ENCODE measurements around the gene OSBPL3.

OSBPL3 gene

GRCh38 chr7:24972991-24973390, 7.0 kb downstream of the OSBPL3 start:
- TF ChIP-seq, protein P1, sequence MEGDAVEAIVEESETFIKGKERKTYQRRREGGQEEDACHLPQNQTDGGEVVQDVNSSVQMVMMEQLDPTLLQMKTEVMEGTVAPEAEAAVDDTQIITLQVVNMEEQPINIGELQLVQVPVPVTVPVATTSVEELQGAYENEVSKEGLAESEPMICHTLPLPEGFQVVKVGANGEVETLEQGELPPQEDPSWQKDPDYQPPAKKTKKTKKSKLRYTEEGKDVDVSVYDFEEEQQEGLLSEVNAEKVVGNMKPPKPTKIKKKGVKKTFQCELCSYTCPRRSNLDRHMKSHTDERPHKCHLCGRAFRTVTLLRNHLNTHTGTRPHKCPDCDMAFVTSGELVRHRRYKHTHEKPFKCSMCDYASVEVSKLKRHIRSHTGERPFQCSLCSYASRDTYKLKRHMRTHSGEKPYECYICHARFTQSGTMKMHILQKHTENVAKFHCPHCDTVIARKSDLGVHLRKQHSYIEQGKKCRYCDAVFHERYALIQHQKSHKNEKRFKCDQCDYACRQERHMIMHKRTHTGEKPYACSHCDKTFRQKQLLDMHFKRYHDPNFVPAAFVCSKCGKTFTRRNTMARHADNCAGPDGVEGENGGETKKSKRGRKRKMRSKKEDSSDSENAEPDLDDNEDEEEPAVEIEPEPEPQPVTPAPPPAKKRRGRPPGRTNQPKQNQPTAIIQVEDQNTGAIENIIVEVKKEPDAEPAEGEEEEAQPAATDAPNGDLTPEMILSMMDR (IDR thresholded peaks at IDR 0.05; ENCODE audit: borderline replicate concordance, insufficient read depth, low read depth, low read length) = no peak
- no peak overlapping the region for H3K4me3 ChIP-seq (ENCODE audit: low read depth, low read length)

DNA sequence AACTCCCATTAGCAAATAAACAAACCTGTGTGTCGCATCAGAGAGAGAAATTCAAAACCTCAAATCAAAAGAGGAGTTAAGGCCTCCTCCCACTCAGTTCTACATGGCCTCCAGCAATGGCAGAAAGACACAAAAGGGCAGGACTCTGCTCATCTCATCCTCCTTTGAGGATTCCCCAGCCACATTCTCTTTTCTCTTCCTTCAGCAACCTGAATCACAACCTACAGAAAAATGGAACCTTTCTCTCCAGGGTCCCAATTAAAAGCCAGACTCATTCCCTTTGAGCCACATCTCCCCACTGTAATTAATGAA, 7.9 kb downstream of the OSBPL3 start:
- no peak overlapping the region for H3K4me3 ChIP-seq (ENCODE audit: low read depth, low read length)
- TF ChIP-seq, protein P1 (IDR thresholded peaks at IDR 0.05; ENCODE audit: borderline replicate concordance, insufficient read depth, low read depth, low read length) = no peak

DNA sequence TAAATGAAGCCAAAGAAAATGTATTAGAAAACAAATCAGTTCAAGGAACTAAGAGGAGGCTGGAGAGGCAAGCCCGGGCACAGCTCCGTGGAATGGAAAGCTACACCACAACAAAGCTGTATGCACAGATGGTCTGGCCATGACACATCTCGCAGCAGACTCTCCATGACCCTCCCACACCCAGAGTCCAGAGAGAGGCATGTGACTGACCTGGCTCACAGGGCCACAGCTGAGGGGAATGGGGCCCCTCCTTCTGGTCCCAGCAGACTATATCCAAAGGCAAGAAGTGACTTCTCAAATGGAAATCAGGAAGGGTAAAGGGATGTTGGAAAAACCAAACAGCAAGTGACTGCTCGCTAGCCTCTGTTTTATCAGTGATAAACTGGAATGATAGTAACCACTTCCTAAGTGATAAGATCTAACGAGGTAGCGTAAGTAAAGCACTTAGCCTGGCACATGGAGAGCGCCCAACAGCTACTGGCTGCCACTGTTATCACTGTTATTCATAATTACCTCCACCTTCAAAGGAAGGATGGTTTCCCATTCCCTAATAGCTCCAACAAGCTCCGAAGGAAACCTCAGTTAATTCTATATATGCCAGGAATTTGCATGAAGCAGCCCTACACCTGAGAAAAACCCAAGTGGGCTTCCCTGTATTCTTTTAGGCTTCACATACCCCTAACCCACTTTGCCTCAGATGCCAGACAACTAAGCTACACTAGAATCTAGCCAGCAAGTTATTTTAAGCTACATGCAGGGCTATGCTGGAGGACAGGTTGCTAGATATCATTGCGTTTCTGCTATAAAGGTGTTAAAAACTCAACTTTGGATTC, 8.4 kb downstream of the OSBPL3 start:
- H3K4me3 ChIP-seq (ENCODE audit: low read depth, low read length) = no peak overlapping the region
- TF ChIP-seq, protein P1 (IDR thresholded peaks at IDR 0.05; ENCODE audit: borderline replicate concordance, insufficient read depth, low read depth, low read length) = no peak

DNA sequence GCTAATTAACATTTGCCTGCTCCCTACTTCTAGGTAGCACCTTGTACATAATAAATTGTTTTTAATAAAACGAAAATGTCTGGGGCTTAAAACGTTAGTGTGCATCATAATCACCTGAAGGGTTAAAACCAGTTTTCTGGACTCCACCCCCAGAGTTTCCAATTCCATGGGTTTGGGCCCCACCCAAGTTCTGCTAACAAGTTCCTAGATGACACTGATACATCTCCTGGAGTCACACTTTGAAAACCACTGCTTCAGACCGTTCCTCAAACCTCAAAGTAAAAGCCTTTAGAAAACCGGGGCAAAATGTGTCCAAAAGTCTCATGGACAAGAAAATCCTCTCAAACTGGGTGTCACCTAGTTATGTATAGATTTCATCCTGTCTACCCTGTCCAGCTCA, 9.3 kb downstream of the OSBPL3 start:
- no peak overlapping the region for H3K4me3 ChIP-seq (ENCODE audit: low read depth, low read length)
- TF ChIP-seq, protein P1 (IDR thresholded peaks at IDR 0.05; ENCODE audit: borderline replicate concordance, insufficient read depth, low read depth, low read length) = no peak

GRCh38 chr7:24968165-24968564, 11.8 kb downstream of the OSBPL3 start:
- no peak overlapping the region for H3K4me3 ChIP-seq (ENCODE audit: low read depth, low read length)
- TF ChIP-seq, protein P1 (IDR thresholded peaks at IDR 0.05; ENCODE audit: borderline replicate concordance, insufficient read depth, low read depth, low read length) = no peak

DNA sequence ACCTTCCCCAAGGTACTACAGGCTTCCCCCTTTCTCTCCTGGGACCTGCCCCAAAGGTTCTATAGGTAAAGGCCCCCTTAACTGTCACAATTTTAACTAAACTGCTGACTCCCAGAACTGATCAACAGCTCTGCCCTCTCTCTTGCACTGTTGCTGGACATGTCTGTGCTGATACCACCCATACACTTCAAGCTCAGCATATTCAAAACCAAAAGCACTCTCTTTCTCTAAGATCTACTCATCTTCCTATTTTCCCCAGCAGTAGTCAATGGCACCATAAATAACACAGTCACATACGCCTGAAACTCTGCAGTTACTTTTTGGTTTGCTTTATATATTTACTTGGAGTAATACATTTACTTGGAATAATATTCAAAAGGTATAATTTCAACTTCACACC, 12.3 kb downstream of the OSBPL3 start:
- no peak overlapping the region for H3K4me3 ChIP-seq (ENCODE audit: low read depth, low read length)
- TF ChIP-seq, protein P1 (IDR thresholded peaks at IDR 0.05; ENCODE audit: borderline replicate concordance, insufficient read depth, low read depth, low read length) = no peak

GRCh38 chr7:24966802-24967201, 13.2 kb downstream of the OSBPL3 start:
- no peak overlapping the region for H3K4me3 ChIP-seq (ENCODE audit: low read depth, low read length)

More at GRCh38 chr7:24966802-24967201, 13.2 kb downstream of the OSBPL3 start:
- TF ChIP-seq, protein P1 (IDR thresholded peaks at IDR 0.05; ENCODE audit: borderline replicate concordance, insufficient read depth, low read depth, low read length) = no peak
